ENCODE data around the gene BTG4.

Gene BTG4

GRCh38 chr11:111446404-111447111, 65.6 kb downstream of the BTG4 start:
- H4K8ac ChIP-seq (ENCODE audit: low read depth, low read length): no peak overlapping the region
- no peak overlapping the region for H2BK5ac ChIP-seq (ENCODE audit: low read length)
- H2AK5ac ChIP-seq (ENCODE audit: low read length): no peak overlapping the region
- no peak overlapping the region for H3K4ac ChIP-seq (ENCODE audit: low read depth, low read length)
- H2BK15ac ChIP-seq (replicated peaks; ENCODE audit: low read depth): no peak overlapping the region
- H3K4me3 ChIP-seq (ENCODE audit: low read length): no peak overlapping the region
- no peak overlapping the region for H4K5ac ChIP-seq (ENCODE audit: low read length)
- H3K79me1 ChIP-seq (ENCODE audit: low read length): no peaks in the 10 kb centered on the region
- H3K9ac ChIP-seq (ENCODE audit: low read length): no peak overlapping the region
- DNase-seq: peak; percentile 94
- H3K36me3 ChIP-seq (ENCODE audit: control insufficient read depth, insufficient read depth, low read length): no peaks in the 10 kb centered on the region
- H3K79me2 ChIP-seq (ENCODE audit: control insufficient read depth, insufficient read depth, low read length): no peaks in the 10 kb centered on the region
- no peak overlapping the region for H3K56ac ChIP-seq (ENCODE audit: low read length)
- no peak overlapping the region for H3K4me2 ChIP-seq (ENCODE audit: low read length)
- H3K4me1 ChIP-seq (ENCODE audit: control insufficient read depth, low read depth, low read length): no peaks in the 10 kb centered on the region
- no peak overlapping the region for H2BK120ac ChIP-seq (ENCODE audit: low read depth, low read length)
- no CpG with 5 or more reads among the region's 5 CpGs for WGBS (ENCODE audit: extremely low coverage, insufficient coverage, low lambda C conversion rate)
- no peak overlapping the region for H3K27ac ChIP-seq (ENCODE audit: low read depth, low read length)
- no peak overlapping the region for H3K23ac ChIP-seq (ENCODE audit: low read length)
- H3K18ac ChIP-seq (ENCODE audit: low read length): no peak overlapping the region
- H3K27me3 ChIP-seq (ENCODE audit: insufficient read depth, low read length, poor library complexity): no peaks in the 10 kb centered on the region

- Histone ChIP-seq H3K18ac (ENCODE audit: low read length) (no peak overlapping the region), H3K4me3 (ENCODE audit: low read length) (no peak overlapping the region), H3K4me2 (ENCODE audit: low read length) (no peak overlapping the region), H3K36me3 (ENCODE audit: control insufficient read depth, insufficient read depth, low read length) (no peaks in the 10 kb centered on the region), H2BK120ac (ENCODE audit: low read depth, low read length) (no peak overlapping the region), H3K23ac (ENCODE audit: low read length) (no peak overlapping the region), H2BK5ac (ENCODE audit: low read length) (no peak overlapping the region), H2AK5ac (ENCODE audit: low read length) (no peak overlapping the region), H3K79me1 (ENCODE audit: low read length) (no peaks in the 10 kb centered on the region), H3K9ac (ENCODE audit: low read length) (no peak overlapping the region), H3K27me3 (ENCODE audit: insufficient read depth, low read length, poor library complexity) (no peaks in the 10 kb centered on the region), H2BK15ac (replicated peaks; ENCODE audit: low read depth) (no peak overlapping the region), H4K5ac (ENCODE audit: low read length) (no peak overlapping the region), H3K4ac (ENCODE audit: low read depth, low read length) (no peak overlapping the region), H3K56ac (ENCODE audit: low read length) (no peak overlapping the region), H3K4me1 (ENCODE audit: control insufficient read depth, low read depth, low read length) (no peaks in the 10 kb centered on the region), H3K27ac (ENCODE audit: low read depth, low read length) (no peak overlapping the region), H4K8ac (ENCODE audit: low read depth, low read length) (no peak overlapping the region), H3K79me2 (ENCODE audit: control insufficient read depth, insufficient read depth, low read length) (no peaks in the 10 kb centered on the region)
- no peak for DNase-seq
- no CpG with 5 or more reads among the region's 2 CpGs for WGBS (ENCODE audit: extremely low coverage, insufficient coverage, low lambda C conversion rate)
Measured at GRCh38 chr11:111445586-111445985, 66.6 kb downstream of the BTG4 start.

Small RNA genes within 50 kb of the gene (small RNA-seq; reads per million reads assigned to genes)
- gene MIR34B (ENCODE audit: insufficient read depth): 95.1 reads per million, percentile 96 among the genes with 10 or more reads in this experiment
- gene MIR34C (ENCODE audit: insufficient read depth): 1,117 reads per million, percentile 99 among the genes with 10 or more reads in this experiment

All from mesendoderm (in vitro differentiated cells).